Urinary bladder (tissue), 4 donors: ENCODE measurements around the gene SNX21. TPM values are rescaled to one million over a fixed set of nuclear protein-coding genes. Genes with fewer than 3 reads are reported as not detected.

Experiments
- DNase-seq: peaks from one replicate; pipeline ENCODE4 v3.0.0-alpha.2; 2015; ENCODE audit errors: extremely low spot score
- H3K27ac ChIP-seq: one replicate; pipeline ENCODE4 v1.5.1; 2013; ENCODE audit warnings: low read depth, mild to moderate bottlenecking, moderate library complexity
- H3K36me3 ChIP-seq: one replicate; pipeline ENCODE4 v1.6.1; 2013; ENCODE audit warnings: mild to moderate bottlenecking, moderate library complexity; ENCODE audit not compliant: insufficient read depth
- H3K4me1 ChIP-seq: one replicate; pipeline ENCODE4 v1.6.1; 2013; ENCODE audit warnings: mild to moderate bottlenecking, moderate library complexity; ENCODE audit not compliant: insufficient read depth
- H3K4me3 ChIP-seq: one replicate; pipeline ENCODE4 v1.5.1; 2013; ENCODE audit warnings: low read depth, low read length
- WGBS: extraction: QIAGEN DNeasy Blood & Tissue Kit; methylation state at CpG from one replicate; pipeline ENCODE4 v1.1.7; 2013; 5-methylcytosine and 5-hydroxymethylcytosine counted together
- polyA plus RNA-seq: library from polyadenylated mRNA; stranded (reverse); fragments of 200-250 nt; gene quantifications from one replicate; pipeline ENCODE4 v1.2.3, GENCODE V29; 2013
- total RNA-seq: library from RNA; depleted of rRNA; stranded (reverse); fragments of >200 nt; gene quantifications from one replicate; pipeline ENCODE4 v1.2.3, GENCODE V29; 2014
- donor health status: healthy with polysubstance abuse.
- donor health status: healthy.

Gene SNX21
- total and polyA plus RNA-seq, 2 donors, result 33.5 to 93.2 TPM

- 58% methylated on average over 7 of the region's 7 CpGs for WGBS
- no peaks in the 10 kb centered on the region for H3K4me1 ChIP-seq
- no peak overlapping the region for H3K4me3 ChIP-seq
- DNase-seq, result no peak
- H3K27ac ChIP-seq, result no peak overlapping the region
- H3K36me3 ChIP-seq, result peaks cover 2% of the 10 kb centered on the region
Observed at GRCh38 chr20:45813489-45813888, 20.1 kb upstream of the SNX21 start.

GRCh38 chr20:45814314-45814713, 19.3 kb upstream of the SNX21 start:
- H3K4me1 ChIP-seq, result no peaks in the 10 kb centered on the region
- no peak for DNase-seq
- H3K36me3 ChIP-seq, result peaks cover 2% of the 10 kb centered on the region
- 67% methylated on average over 3 of the region's 3 CpGs for WGBS
- no peak overlapping the region for H3K27ac ChIP-seq
- no peak overlapping the region for H3K4me3 ChIP-seq

- H3K27ac ChIP-seq, result no peak overlapping the region
- WGBS, result 68% methylated on average over 3 of the region's 3 CpGs
Observed at GRCh38 chr20:45816951-45817350, 16.6 kb upstream of the SNX21 start.

GRCh38 chr20:45817376-45818194, 16.0 kb upstream of the SNX21 start:
- WGBS, result 46% methylated on average over 9 of the region's 9 CpGs
- Histone ChIP-seq H3K36me3 (no peaks in the 10 kb centered on the region), H3K4me3 (no peak overlapping the region), H3K4me1 (no peaks in the 10 kb centered on the region), H3K27ac (peak overlapping the region; percentile 61)
- no peak for DNase-seq

More at GRCh38 chr20:45816951-45817350, 16.6 kb upstream of the SNX21 start:
- Histone ChIP-seq H3K4me1 (no peaks in the 10 kb centered on the region), H3K4me3 (no peak overlapping the region), H3K36me3 (no peaks in the 10 kb centered on the region)
- no peak for DNase-seq

- WGBS, result 74% methylated on average over 3 of the region's 3 CpGs
- H3K36me3 ChIP-seq, result no peaks in the 10 kb centered on the region
- H3K4me1 ChIP-seq, result no peaks in the 10 kb centered on the region
- no peak overlapping the region for H3K27ac ChIP-seq
- DNase-seq, result no peak
- no peak overlapping the region for H3K4me3 ChIP-seq
Observed at GRCh38 chr20:45818239-45818638, 15.4 kb upstream of the SNX21 start.

- no peaks in the 10 kb centered on the region for H3K36me3 ChIP-seq
- no peak for DNase-seq
- 98% methylated on average over 4 of the region's 4 CpGs for WGBS
- H3K4me1 ChIP-seq, result no peaks in the 10 kb centered on the region
- H3K27ac ChIP-seq, result no peak overlapping the region
- H3K4me3 ChIP-seq, result no peak overlapping the region
Observed at GRCh38 chr20:45819466-45819865, 14.1 kb upstream of the SNX21 start.

- Histone ChIP-seq H3K36me3 (no peaks in the 10 kb centered on the region), H3K27ac (no peak overlapping the region), H3K4me3 (no peak overlapping the region), H3K4me1 (no peaks in the 10 kb centered on the region)
- DNase-seq, result no peak
- 74% methylated on average over 2 of the region's 2 CpGs for WGBS
Observed at GRCh38 chr20:45821947-45822346, 11.7 kb upstream of the SNX21 start.

- no peaks in the 10 kb centered on the region for H3K4me1 ChIP-seq
- no peak for DNase-seq
Observed at GRCh38 chr20:45822857-45823256, 10.7 kb upstream of the SNX21 start.

GRCh38 chr20:45823949-45824835, 9.4 kb upstream of the SNX21 start:
- 18% methylated on average over 57 of the region's 57 CpGs for WGBS
- no peaks in the 10 kb centered on the region for H3K4me1 ChIP-seq
- DNase-seq, result no peak
- no peak overlapping the region for H3K4me3 ChIP-seq
- no peak overlapping the region for H3K27ac ChIP-seq
- no peaks in the 10 kb centered on the region for H3K36me3 ChIP-seq

More at GRCh38 chr20:45822857-45823256, 10.7 kb upstream of the SNX21 start:
- Histone ChIP-seq H3K36me3 (no peaks in the 10 kb centered on the region), H3K27ac (no peak overlapping the region), H3K4me3 (no peak overlapping the region)
- 12% methylated on average over 24 of the region's 24 CpGs for WGBS

GRCh38 chr20:45826381-45827019, 7.1 kb upstream of the SNX21 start:
- WGBS, result 60% methylated on average over 6 of the region's 6 CpGs
- no peaks in the 10 kb centered on the region for H3K4me1 ChIP-seq
- H3K27ac ChIP-seq, result no peak overlapping the region
- no peak overlapping the region for H3K4me3 ChIP-seq
- no peak for DNase-seq
- H3K36me3 ChIP-seq, result no peaks in the 10 kb centered on the region

GRCh38 chr20:45827030-45827652, 6.5 kb upstream of the SNX21 start, which contains the start of gene TNNC2:
TNNC2 (minus strand) TSS chr20:45827312; CDS start chr20:45827248, 64 bp downstream.
- no peak for DNase-seq
- WGBS, result 85% methylated on average over 8 of the region's 8 CpGs
- Histone ChIP-seq H3K27ac (no peak within 1 kb of the TSS), H3K4me3 (no peak within 1 kb of the TSS), H3K36me3 (no peaks in the 10 kb centered on the region), H3K4me1 (no peaks in the 10 kb centered on the region)

GRCh38 chr20:45827712-45828111, 5.9 kb upstream of the SNX21 start:
- Histone ChIP-seq H3K4me3 (no peak overlapping the region), H3K4me1 (no peaks in the 10 kb centered on the region), H3K36me3 (no peaks in the 10 kb centered on the region), H3K27ac (no peak overlapping the region)
- 76% methylated on average over 6 of the region's 6 CpGs for WGBS
- no peak for DNase-seq

GRCh38 chr20:45828589-45828988, 5.0 kb upstream of the SNX21 start:
- H3K27ac ChIP-seq, result no peak overlapping the region
- H3K36me3 ChIP-seq, result no peaks in the 10 kb centered on the region
- H3K4me1 ChIP-seq, result no peaks in the 10 kb centered on the region
- H3K4me3 ChIP-seq, result no peak overlapping the region
- WGBS, result 20% methylated on average over 2 of the region's 2 CpGs
- no peak for DNase-seq
